ENCODE data around the gene GOLGA6A.
"Not testable (repeated sequence)": the region's sequence is repeated elsewhere in the genome, so short reads cannot be mapped to it uniquely, and the experiment has no call there.

- not testable (repeated sequence) for TF ChIP-seq CTCF (IDR thresholded peaks at IDR 0.05); POLR2A (IDR thresholded peaks at IDR 0.05; ENCODE audit: low read depth); EP300 (IDR thresholded peaks at IDR 0.05); POLR2AphosphoS5 (IDR thresholded peaks at IDR 0.05)
Measured at GRCh38 chr15:74095610-74096009, 13.3 kb upstream of the GOLGA6A start.
